ENCODE data around the gene KRTAP19-8. TPM values are rescaled to one million over a fixed set of nuclear protein-coding genes. Genes with fewer than 3 reads are reported as not detected.

KRTAP19-8 gene
- total RNA-seq, 1 donor from 2014 or later, result not detected

DNA sequence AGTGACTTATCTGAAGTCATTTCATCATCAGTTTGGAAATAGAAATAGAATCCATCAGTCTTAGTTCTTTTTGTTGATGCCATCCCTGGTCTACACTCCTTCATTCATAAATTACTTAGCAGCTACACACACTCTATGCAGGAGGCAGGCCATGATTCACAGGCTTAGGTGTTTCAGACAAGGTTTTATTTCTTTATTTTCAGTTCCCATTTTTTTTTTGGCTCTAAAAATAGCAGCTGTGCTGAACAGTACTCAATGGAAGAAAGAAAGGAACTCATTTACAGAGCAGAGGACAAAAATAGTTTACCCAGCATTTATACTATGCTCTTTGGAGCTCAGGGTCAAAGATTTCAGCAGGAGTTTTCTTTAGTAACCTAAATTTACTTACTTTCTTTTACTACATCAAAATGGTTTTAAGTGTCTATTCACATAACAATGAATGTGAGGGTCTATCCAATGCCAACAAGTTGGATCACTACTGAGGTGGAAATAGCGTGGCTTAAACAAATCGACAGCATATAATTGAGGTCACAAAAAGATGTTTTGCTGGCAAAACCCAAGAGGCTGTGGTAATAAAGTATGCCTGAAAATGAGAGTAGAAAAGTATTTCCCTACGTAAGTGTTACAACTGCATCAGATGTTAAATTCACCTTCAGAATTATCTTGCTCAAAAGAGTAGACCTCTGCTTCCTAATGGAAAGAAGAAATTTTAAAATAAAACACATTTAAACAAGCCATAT, 7.7 kb downstream of the KRTAP19-8 start:
- H3K4me3 Mint-ChIP-seq, result no peak overlapping the region
- TF ChIP-seq, protein P1, sequence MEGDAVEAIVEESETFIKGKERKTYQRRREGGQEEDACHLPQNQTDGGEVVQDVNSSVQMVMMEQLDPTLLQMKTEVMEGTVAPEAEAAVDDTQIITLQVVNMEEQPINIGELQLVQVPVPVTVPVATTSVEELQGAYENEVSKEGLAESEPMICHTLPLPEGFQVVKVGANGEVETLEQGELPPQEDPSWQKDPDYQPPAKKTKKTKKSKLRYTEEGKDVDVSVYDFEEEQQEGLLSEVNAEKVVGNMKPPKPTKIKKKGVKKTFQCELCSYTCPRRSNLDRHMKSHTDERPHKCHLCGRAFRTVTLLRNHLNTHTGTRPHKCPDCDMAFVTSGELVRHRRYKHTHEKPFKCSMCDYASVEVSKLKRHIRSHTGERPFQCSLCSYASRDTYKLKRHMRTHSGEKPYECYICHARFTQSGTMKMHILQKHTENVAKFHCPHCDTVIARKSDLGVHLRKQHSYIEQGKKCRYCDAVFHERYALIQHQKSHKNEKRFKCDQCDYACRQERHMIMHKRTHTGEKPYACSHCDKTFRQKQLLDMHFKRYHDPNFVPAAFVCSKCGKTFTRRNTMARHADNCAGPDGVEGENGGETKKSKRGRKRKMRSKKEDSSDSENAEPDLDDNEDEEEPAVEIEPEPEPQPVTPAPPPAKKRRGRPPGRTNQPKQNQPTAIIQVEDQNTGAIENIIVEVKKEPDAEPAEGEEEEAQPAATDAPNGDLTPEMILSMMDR (conservative IDR thresholded peaks at IDR 0.05), result no peak
- H3K27me3 Mint-ChIP-seq, result no peaks in the 10 kb centered on the region
- H3K4me1 Mint-ChIP-seq (ENCODE audit: unreplicated experiment), result no peaks in the 10 kb centered on the region
- H3K27ac Mint-ChIP-seq, result no peak overlapping the region
- peaks cover 4% of the 10 kb centered on the region for H3K9me3 Mint-ChIP-seq
- no peak for DNase-seq (ENCODE audit: extremely low spot score, unreplicated experiment)
- H3K36me3 Mint-ChIP-seq, result no peaks in the 10 kb centered on the region

GRCh38 chr21:31023680-31024079, 14.6 kb downstream of the KRTAP19-8 start:
- TF ChIP-seq, protein P1 (conservative IDR thresholded peaks at IDR 0.05), result no peak
- DNase-seq (ENCODE audit: extremely low spot score, unreplicated experiment), result no peak
- no peak overlapping the region for H3K27ac Mint-ChIP-seq
- peaks cover 6% of the 10 kb centered on the region for H3K4me1 Mint-ChIP-seq (ENCODE audit: unreplicated experiment)
- no peaks in the 10 kb centered on the region for H3K36me3 Mint-ChIP-seq
- H3K27me3 Mint-ChIP-seq, result peaks cover 8% of the 10 kb centered on the region
- H3K9me3 Mint-ChIP-seq, result no peaks in the 10 kb centered on the region
- H3K4me3 Mint-ChIP-seq, result no peak overlapping the region

GRCh38 chr21:31022306-31022705, 16.0 kb downstream of the KRTAP19-8 start:
- Mint-ChIP-seq H3K27me3 (peaks cover 8% of the 10 kb centered on the region), H3K9me3 (no peaks in the 10 kb centered on the region), H3K36me3 (no peaks in the 10 kb centered on the region), H3K4me3 (no peak overlapping the region), H3K4me1 (ENCODE audit: unreplicated experiment) (peaks cover 6% of the 10 kb centered on the region), H3K27ac (no peak overlapping the region)
- TF ChIP-seq, protein P1 (conservative IDR thresholded peaks at IDR 0.05), result no peak
- DNase-seq (ENCODE audit: extremely low spot score, unreplicated experiment), result no peak

- TF ChIP-seq, protein P1 (conservative IDR thresholded peaks at IDR 0.05), result no peak
- peaks cover 5% of the 10 kb centered on the region for H3K27me3 Mint-ChIP-seq
These were observed 20.0 kb downstream of the KRTAP19-8 start for GRCh38 chr21:31018232-31018631.

DNA sequence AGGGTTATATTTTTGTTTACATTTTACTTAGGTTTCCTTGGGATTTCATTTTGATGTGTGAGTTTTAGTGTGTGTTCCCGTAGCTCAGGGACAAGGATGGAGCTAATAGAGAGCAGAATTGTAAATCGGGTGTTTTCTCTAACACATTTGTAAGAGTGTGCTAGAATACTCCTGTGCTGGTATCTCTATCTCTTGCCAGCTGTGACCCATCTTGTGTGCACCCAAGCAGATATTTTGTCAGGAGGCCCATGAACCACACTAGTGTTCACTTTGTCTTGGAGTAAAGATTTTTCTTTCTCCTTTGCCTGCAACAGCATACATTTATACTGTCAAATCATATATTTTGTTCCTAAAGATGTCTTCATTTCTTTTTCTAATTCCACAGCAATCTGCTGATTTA, 23.4 kb downstream of the KRTAP19-8 start:
- TF ChIP-seq, protein P1 (conservative IDR thresholded peaks at IDR 0.05), result no peak
- no peak overlapping the region for H3K27ac Mint-ChIP-seq
- H3K9me3 Mint-ChIP-seq, result no peaks in the 10 kb centered on the region
- H3K36me3 Mint-ChIP-seq, result no peaks in the 10 kb centered on the region
- no peak overlapping the region for H3K4me3 Mint-ChIP-seq
- no peak for DNase-seq (ENCODE audit: extremely low spot score, unreplicated experiment)
- no peaks in the 10 kb centered on the region for H3K4me1 Mint-ChIP-seq (ENCODE audit: unreplicated experiment)
- H3K27me3 Mint-ChIP-seq, result no peaks in the 10 kb centered on the region

More at GRCh38 chr21:31018232-31018631, 20.0 kb downstream of the KRTAP19-8 start:
- no peaks in the 10 kb centered on the region for H3K4me1 Mint-ChIP-seq (ENCODE audit: unreplicated experiment)
- DNase-seq (ENCODE audit: extremely low spot score, unreplicated experiment), result no peak
- H3K9me3 Mint-ChIP-seq, result no peaks in the 10 kb centered on the region
- H3K4me3 Mint-ChIP-seq, result no peak overlapping the region
- H3K36me3 Mint-ChIP-seq, result no peaks in the 10 kb centered on the region
- H3K27ac Mint-ChIP-seq, result no peak overlapping the region
